Glutamatergic neuron (in vitro differentiated cells): Measurements from ENCODE around the gene GINS2. TPM values are rescaled to one million over a fixed set of nuclear protein-coding genes. Genes with fewer than 3 reads are reported as not detected.
A peak's percentile ranks its signal among the peaks of the same experiment; 100 is the strongest.

ENCODE experiments used
- DNase-seq: peaks from one replicate; pipeline ENCODE4 v3.0.0; 2022
- H3K27ac Mint-ChIP-seq: one replicate; pipeline ENCODE4 v1.8.0; 2020; ENCODE audit warnings: mild to moderate bottlenecking, mixed read lengths, inconsistent platforms; ENCODE audit not compliant: unreplicated experiment
- H3K27me3 Mint-ChIP-seq: one replicate; pipeline ENCODE4 v1.8.0; 2020; ENCODE audit warnings: mild to moderate bottlenecking, moderate library complexity, mixed read lengths, inconsistent platforms; ENCODE audit not compliant: unreplicated experiment
- H3K36me3 Mint-ChIP-seq: one replicate; pipeline ENCODE4 v1.8.0; 2020; ENCODE audit warnings: mild to moderate bottlenecking, mixed read lengths, inconsistent platforms; ENCODE audit not compliant: unreplicated experiment
- H3K4me1 Mint-ChIP-seq: one replicate; pipeline ENCODE4 v1.8.0; 2020; ENCODE audit warnings: mild to moderate bottlenecking, low read depth, mixed read lengths, inconsistent platforms; ENCODE audit not compliant: unreplicated experiment
- H3K4me3 Mint-ChIP-seq: one replicate; pipeline ENCODE4 v1.8.0; 2020; ENCODE audit warnings: mild to moderate bottlenecking, mixed read lengths, inconsistent platforms; ENCODE audit not compliant: unreplicated experiment
- H3K9me3 Mint-ChIP-seq: one replicate; pipeline ENCODE4 v1.8.0; 2020; ENCODE audit warnings: mild to moderate bottlenecking, moderate library complexity, mixed read lengths, inconsistent platforms; ENCODE audit not compliant: unreplicated experiment
- total RNA-seq: library from RNA; stranded (reverse); fragmentation: NEBNext Ultra II Directional; extraction: Animal tissue kit (Norgen Biotek cat#: 25700); gene quantifications from one replicate; pipeline ENCODE4 v1.2.1, GENCODE V29; 2021; ENCODE audit not compliant: unreplicated experiment
- TF ChIP-seq, protein P1 (sequence below): fragments of 200-600 bp; sonication (generic); IDR thresholded peaks from one replicate; pipeline ENCODE4 v1.5.0; 2021; ENCODE audit not compliant: partially characterized antibody, unreplicated experiment

The GINS2 gene
- total RNA-seq, 1 donor from 2014 or later: 7.1 TPM

DNA sequence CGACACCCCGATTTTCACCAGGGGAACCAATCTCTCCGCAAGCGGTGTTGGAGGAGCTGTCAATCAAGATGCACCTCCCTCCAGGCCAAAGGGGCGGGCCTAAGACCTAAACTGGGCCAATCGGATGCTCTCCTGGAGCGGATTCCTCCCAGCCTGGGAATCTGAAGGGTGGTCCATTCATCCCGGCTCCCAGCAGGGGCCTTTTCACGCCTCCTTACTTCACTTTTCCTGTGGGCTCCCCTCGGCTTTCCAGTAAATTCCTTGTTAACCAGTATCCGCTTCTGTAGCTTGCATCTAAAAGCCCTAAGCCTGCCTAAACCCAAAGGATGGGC lies 45.1 kb upstream of the GINS2 start:
- H3K27ac Mint-ChIP-seq: no peak overlapping the region
- TF ChIP-seq, protein P1, sequence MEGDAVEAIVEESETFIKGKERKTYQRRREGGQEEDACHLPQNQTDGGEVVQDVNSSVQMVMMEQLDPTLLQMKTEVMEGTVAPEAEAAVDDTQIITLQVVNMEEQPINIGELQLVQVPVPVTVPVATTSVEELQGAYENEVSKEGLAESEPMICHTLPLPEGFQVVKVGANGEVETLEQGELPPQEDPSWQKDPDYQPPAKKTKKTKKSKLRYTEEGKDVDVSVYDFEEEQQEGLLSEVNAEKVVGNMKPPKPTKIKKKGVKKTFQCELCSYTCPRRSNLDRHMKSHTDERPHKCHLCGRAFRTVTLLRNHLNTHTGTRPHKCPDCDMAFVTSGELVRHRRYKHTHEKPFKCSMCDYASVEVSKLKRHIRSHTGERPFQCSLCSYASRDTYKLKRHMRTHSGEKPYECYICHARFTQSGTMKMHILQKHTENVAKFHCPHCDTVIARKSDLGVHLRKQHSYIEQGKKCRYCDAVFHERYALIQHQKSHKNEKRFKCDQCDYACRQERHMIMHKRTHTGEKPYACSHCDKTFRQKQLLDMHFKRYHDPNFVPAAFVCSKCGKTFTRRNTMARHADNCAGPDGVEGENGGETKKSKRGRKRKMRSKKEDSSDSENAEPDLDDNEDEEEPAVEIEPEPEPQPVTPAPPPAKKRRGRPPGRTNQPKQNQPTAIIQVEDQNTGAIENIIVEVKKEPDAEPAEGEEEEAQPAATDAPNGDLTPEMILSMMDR: no peak
- peaks cover 3% of the 10 kb centered on the region for H3K27me3 Mint-ChIP-seq
- peak; percentile 69 for DNase-seq
- H3K36me3 Mint-ChIP-seq: peaks cover 4% of the 10 kb centered on the region
- no peak overlapping the region for H3K4me3 Mint-ChIP-seq
- H3K9me3 Mint-ChIP-seq: peaks cover 5% of the 10 kb centered on the region
- peaks cover 6% of the 10 kb centered on the region for H3K4me1 Mint-ChIP-seq

DNA sequence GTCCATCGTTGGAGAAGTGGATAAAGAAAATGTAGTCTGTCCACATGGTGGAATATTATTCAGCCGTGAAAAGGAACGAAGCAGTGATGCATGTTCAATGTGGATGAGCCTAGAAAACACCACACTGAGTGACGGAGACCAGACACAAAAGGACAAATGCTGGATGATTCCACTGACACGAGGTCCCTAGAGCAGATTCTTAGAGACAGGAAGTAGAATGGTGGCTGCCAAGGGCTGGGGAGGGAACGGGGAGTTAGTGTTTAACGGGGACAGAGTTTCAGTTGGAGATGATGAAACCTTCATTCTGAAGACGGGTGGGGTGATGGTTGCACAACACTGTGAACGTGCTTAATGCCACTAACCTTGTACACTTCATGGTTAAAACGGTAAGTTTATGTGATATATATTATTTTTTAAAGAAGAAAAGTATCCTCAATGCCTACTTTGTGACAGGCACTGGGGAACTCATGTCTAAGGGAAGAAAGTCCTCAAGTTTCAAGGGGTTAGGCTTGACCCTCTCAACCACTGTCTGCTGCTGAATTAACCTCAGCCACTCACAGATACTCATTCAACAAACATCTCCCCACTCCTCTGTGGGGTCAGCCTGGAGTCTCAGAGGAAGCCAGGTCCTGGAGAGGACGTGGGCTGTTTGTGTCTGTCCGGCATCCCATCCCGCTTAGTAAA lies 44.5 kb upstream of the GINS2 start:
- Mint-ChIP-seq H3K27me3 (peaks cover 3% of the 10 kb centered on the region), H3K36me3 (peaks cover 4% of the 10 kb centered on the region), H3K9me3 (peaks cover 5% of the 10 kb centered on the region), H3K27ac (no peak overlapping the region), H3K4me1 (peaks cover 5% of the 10 kb centered on the region), H3K4me3 (no peak overlapping the region)
- DNase-seq: no peak
- TF ChIP-seq, protein P1: no peak

DNA sequence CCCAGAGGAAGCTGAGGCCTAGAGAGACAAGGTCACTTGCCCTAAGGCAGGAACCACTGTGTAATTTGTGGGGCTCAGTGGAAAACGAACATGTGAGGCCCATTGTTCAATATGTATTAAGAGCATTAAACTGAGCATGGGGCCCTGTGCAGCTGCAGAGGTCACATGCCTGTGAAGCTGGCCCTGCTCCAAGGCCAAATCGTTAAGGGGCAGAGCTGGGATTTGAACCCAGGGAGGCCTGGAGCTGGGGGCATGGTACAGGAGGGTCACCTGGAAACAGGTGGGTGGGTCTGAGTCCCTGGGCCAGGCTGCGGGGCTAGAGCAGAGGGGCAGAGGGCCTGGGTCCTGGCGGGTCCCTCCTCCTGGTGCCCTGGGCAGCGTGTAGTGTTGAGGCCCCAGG lies 42.4 kb upstream of the GINS2 start:
- no peak overlapping the region for H3K27ac Mint-ChIP-seq
- peaks cover 7% of the 10 kb centered on the region for H3K27me3 Mint-ChIP-seq
- H3K4me3 Mint-ChIP-seq: no peak overlapping the region
- H3K4me1 Mint-ChIP-seq: peaks cover 9% of the 10 kb centered on the region
- TF ChIP-seq, protein P1: no peak
- H3K9me3 Mint-ChIP-seq: peaks cover 5% of the 10 kb centered on the region
- DNase-seq: no peak
- H3K36me3 Mint-ChIP-seq: peaks cover 4% of the 10 kb centered on the region

DNA sequence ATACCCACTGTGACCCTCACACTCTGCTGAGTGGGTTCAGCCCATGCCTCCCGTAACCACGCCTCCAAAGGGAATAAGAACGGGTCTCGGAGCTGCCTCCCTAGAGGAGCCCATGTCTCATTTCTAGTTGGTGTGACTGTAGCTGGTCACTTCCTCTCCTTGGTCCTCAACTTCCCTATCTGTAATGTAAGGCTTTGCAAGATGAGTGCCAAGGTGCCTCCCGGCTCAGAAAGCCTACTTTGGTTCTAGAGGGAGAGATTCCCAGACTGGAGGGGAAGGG lies 41.4 kb upstream of the GINS2 start:
- TF ChIP-seq, protein P1: no peak
- peaks cover 4% of the 10 kb centered on the region for H3K36me3 Mint-ChIP-seq
- no peak for DNase-seq
- peaks cover 5% of the 10 kb centered on the region for H3K9me3 Mint-ChIP-seq
- no peak overlapping the region for H3K4me3 Mint-ChIP-seq
- H3K27ac Mint-ChIP-seq: no peak overlapping the region
- H3K4me1 Mint-ChIP-seq: peaks cover 7% of the 10 kb centered on the region
- peaks cover 6% of the 10 kb centered on the region for H3K27me3 Mint-ChIP-seq

DNA sequence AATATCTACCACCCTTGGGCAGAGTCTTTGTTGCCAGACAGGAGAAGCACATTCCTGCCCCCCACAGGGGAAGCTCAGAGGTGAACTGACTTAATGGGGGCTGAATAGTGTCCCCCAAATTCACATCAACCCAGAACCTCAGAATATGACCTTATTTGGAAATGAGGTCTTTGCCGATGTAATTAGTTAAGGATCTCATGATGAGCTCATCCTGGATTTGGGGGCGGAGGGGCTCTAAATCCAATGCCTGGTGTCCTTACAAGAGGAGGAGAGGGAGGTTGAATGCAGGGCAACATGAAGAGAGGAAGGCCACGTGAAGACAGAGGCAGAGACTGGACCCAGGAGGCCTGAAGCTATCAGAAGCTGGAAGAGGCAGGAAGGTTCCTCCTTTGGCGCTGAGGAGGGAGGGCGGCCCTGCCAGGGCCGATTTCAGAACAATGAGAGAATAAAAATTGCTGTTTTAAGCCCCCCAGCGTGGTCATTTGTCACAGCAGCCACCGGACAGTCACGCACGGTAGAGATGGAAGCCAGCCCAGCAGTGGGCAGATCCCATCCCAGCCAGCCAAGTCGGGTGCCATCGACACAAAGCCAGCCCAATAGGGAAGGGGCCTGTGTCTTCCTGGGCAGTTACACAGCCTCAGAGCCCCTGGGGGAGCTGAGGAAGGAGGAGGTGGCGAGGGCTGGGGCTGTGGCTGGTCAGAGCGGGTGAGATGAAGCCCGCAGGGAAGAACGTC lies 40.9 kb upstream of the GINS2 start:
- peaks cover 4% of the 10 kb centered on the region for H3K36me3 Mint-ChIP-seq
- H3K4me3 Mint-ChIP-seq: no peak overlapping the region
- DNase-seq: no peak
- H3K4me1 Mint-ChIP-seq: peaks cover 7% of the 10 kb centered on the region
- H3K27me3 Mint-ChIP-seq: peaks cover 6% of the 10 kb centered on the region
- peaks cover 5% of the 10 kb centered on the region for H3K9me3 Mint-ChIP-seq
- TF ChIP-seq, protein P1: no peak
- H3K27ac Mint-ChIP-seq: no peak overlapping the region
